Neural progenitor cell (in vitro differentiated cells): ENCODE results near the gene SKI. TPM values are rescaled to one million over a fixed set of nuclear protein-coding genes. Genes with fewer than 3 reads are reported as not detected.

ENCODE experiments used
- DNase-seq: peaks from one replicate; pipeline ENCODE4 v3.0.0-alpha.2; 2016; ENCODE audit warnings: low spot score
- H2AFZ ChIP-seq: fragments of 200-600 bp; sonication (generic); replicated peaks from 2 replicates; pipeline ENCODE4 v1.6.1; 2016; ENCODE audit warnings: antibody characterized with exemption
- H3F3A ChIP-seq: fragments of 200-600 bp; sonication (generic); 2 replicates; pipeline ENCODE4 v1.6.1; 2016; ENCODE audit warnings: antibody characterized with exemption, low read depth
- H3K27ac ChIP-seq: fragments of 200-600 bp; sonication (generic); 2 replicates; pipeline ENCODE4 v1.5.1; 2016; ENCODE audit warnings: mild to moderate bottlenecking
- H3K27me3 ChIP-seq: fragments of 200-600 bp; sonication (generic); 2 replicates; pipeline ENCODE4 v1.6.1; 2016; ENCODE audit warnings: mild to moderate bottlenecking, moderate library complexity
- H3K36me3 ChIP-seq: fragments of 200-600 bp; sonication (generic); 2 replicates; pipeline ENCODE4 v1.5.1; 2016
- H3K4me1 ChIP-seq: fragments of 200-600 bp; sonication (generic); 2 replicates; pipeline ENCODE4 v1.6.1; 2016; ENCODE audit warnings: mixed run types
- H3K4me2 ChIP-seq: fragments of 200-600 bp; sonication (generic); 2 replicates; pipeline ENCODE4 v1.6.1; 2016
- H3K4me3 ChIP-seq: fragments of 200-600 bp; sonication (generic); 2 replicates; pipeline ENCODE4 v1.5.1; 2016
- H3K79me2 ChIP-seq: fragments of 200-600 bp; sonication (generic); 2 replicates; pipeline ENCODE4 v1.6.1; 2016; ENCODE audit warnings: low read depth
- H3K9ac ChIP-seq: fragments of 200-600 bp; sonication (generic); 2 replicates; pipeline ENCODE4 v1.6.1; 2016
- H3K9me3 ChIP-seq: fragments of 200-600 bp; sonication (generic); 2 replicates; pipeline ENCODE4 v1.5.1; 2016; ENCODE audit warnings: low read depth
- H4K20me1 ChIP-seq: fragments of 200-600 bp; sonication (generic); 2 replicates; pipeline ENCODE4 v1.6.1; 2016; ENCODE audit warnings: low read depth
- H3K27ac Mint-ChIP-seq: 3 replicates; pipeline ENCODE4 v1.8.0; 2021; ENCODE audit warnings: mixed read lengths
- H3K27me3 Mint-ChIP-seq: 2 replicates; pipeline ENCODE4 v1.8.0; 2022; ENCODE audit warnings: low read depth, mild to moderate bottlenecking, inconsistent platforms, moderate library complexity, mixed read lengths; ENCODE audit not compliant: insufficient read depth
- H3K36me3 Mint-ChIP-seq: 3 replicates; pipeline ENCODE4 v1.8.0; 2021; ENCODE audit warnings: mixed read lengths
- H3K4me1 Mint-ChIP-seq: 3 replicates; pipeline ENCODE4 v1.8.0; 2021; ENCODE audit warnings: mixed read lengths
- H3K4me3 Mint-ChIP-seq: 3 replicates; pipeline ENCODE4 v1.8.0; 2021; ENCODE audit warnings: mild to moderate bottlenecking, moderate library complexity, mixed read lengths
- H3K9me3 Mint-ChIP-seq: 3 replicates; pipeline ENCODE4 v1.8.0; 2020; ENCODE audit warnings: mixed read lengths
- CTCF ChIP-seq: fragments of 200-600 bp; sonication (generic); IDR thresholded peaks from 2 replicates; pipeline ENCODE4 v1.5.1; 2017; ENCODE audit warnings: antibody characterized with exemption, mild to moderate bottlenecking
- EZH2 ChIP-seq: fragments of 200-600 bp; sonication (generic); IDR thresholded peaks from 2 replicates; pipeline ENCODE4 v1.6.1; 2017; ENCODE audit warnings: antibody characterized with exemption, mild to moderate bottlenecking, moderate library complexity
- EZH2phosphoT487 ChIP-seq: fragments of 200-600 bp; sonication (generic); IDR thresholded peaks from 2 replicates; pipeline ENCODE4 v1.6.1; 2017; ENCODE audit warnings: antibody characterized with exemption
- total RNA-seq: library from RNA; depleted of rRNA; stranded (reverse); fragments of >200 nt; gene quantifications from 2 replicates; pipeline ENCODE4 v1.2.3, GENCODE V29; 2015; ENCODE audit warnings: low replicate concordance

The SKI gene
- total RNA-seq, 1 donor from 2014 or later = 7.4 TPM

DNA sequence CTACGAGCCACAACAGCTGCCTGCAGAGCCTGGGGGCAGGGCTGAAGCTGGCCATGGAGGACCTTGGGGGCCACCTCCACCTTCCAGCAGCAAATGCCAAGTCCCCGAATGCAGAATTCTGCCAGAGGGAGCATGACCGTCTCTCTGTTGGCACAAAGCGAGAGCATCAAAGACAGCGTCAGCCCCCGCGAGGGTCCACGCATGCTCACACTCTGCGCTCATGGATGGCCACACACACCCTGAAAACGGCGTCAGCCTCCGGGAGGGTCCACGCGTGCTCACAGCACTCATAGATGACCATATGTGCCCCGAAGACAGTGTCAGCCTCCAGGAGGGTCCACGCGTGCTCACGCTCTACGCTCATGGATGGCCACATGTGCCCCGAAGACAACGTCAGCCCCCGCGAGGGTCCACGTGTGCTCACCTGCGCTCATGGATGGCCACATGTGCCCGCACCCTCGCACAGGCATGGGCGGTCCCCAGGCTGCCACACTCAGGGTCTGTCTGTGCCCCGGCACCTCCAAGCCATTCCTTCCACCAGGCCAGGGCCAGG lies 116.7 kb downstream of the SKI start:
- Mint-ChIP-seq H3K4me1 (peaks cover 21% of the 10 kb centered on the region), H3K36me3 (no peaks in the 10 kb centered on the region), H3K27me3 (peaks cover 6% of the 10 kb centered on the region), H3K27ac (no peak overlapping the region), H3K4me3 (no peak overlapping the region), H3K9me3 (no peaks in the 10 kb centered on the region)
- H3K4me1 ChIP-seq = peaks cover 20% of the 10 kb centered on the region
- H3K9ac ChIP-seq = no peak overlapping the region
- H3K4me2 ChIP-seq = no peak overlapping the region
- H3K4me3 ChIP-seq = no peak overlapping the region
- no peak overlapping the region for H2AFZ ChIP-seq
- no peak for DNase-seq
- peaks cover 11% of the 10 kb centered on the region for H3F3A ChIP-seq
- H3K9me3 ChIP-seq = no peaks in the 10 kb centered on the region
- H3K27ac ChIP-seq = no peak overlapping the region
- no peaks in the 10 kb centered on the region for H3K36me3 ChIP-seq
- H3K79me2 ChIP-seq = no peaks in the 10 kb centered on the region
- H4K20me1 ChIP-seq = no peaks in the 10 kb centered on the region
- TF ChIP-seq EZH2 (no peak), CTCF (no peak), EZH2phosphoT487 (no peak)
- H3K27me3 ChIP-seq = no peaks in the 10 kb centered on the region

DNA sequence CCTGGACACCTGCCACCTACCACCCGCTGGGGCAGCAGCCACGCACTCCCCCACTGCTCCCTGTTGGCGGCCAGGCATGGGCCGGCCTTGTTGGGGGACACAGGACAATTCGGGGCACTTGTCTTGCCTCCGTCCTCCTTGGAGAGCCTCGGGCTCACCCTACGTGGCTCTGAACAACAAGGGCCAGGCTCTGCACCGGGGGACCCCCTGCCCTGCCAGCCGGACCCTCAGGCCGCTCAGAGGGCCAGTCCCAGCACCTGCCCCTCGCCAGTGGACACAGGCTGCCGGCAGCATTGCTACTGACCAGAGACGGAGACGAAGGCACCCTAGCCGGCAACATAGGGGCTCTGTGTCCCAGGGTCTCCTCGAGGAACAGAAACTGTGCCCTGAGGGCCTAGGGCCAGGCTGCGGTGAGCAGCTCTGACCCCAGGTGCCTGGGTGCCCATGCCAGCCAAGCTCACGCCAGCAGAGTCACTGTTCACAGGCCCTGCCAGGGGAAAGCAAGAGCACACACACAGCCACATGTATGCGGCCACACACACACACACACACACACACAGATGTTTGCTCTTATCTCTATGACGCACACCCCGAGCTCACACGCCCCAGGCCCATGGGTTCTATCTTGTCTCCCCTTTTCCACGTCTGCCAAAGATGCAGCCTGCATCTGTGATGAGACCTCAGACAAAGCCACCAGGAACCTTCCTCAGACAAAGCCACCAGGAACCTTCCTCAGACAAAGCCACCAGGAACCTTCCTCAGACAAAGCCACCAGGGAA lies 117.4 kb downstream of the SKI start:
- H3K9ac ChIP-seq = no peak overlapping the region
- Mint-ChIP-seq H3K9me3 (no peaks in the 10 kb centered on the region), H3K27me3 (peaks cover 6% of the 10 kb centered on the region), H3K4me3 (no peak overlapping the region), H3K27ac (peak overlapping the region; percentile 29), H3K4me1 (peaks cover 26% of the 10 kb centered on the region), H3K36me3 (no peaks in the 10 kb centered on the region)
- DNase-seq = no peak
- no peaks in the 10 kb centered on the region for H3K9me3 ChIP-seq
- H3F3A ChIP-seq = peaks cover 14% of the 10 kb centered on the region
- H3K4me2 ChIP-seq = no peak overlapping the region
- no peak overlapping the region for H3K27ac ChIP-seq
- no peaks in the 10 kb centered on the region for H4K20me1 ChIP-seq
- TF ChIP-seq EZH2 (no peak), EZH2phosphoT487 (no peak), CTCF (no peak)
- no peaks in the 10 kb centered on the region for H3K36me3 ChIP-seq
- no peaks in the 10 kb centered on the region for H3K27me3 ChIP-seq
- no peak overlapping the region for H2AFZ ChIP-seq
- peaks cover 26% of the 10 kb centered on the region for H3K4me1 ChIP-seq
- no peak overlapping the region for H3K4me3 ChIP-seq
- no peaks in the 10 kb centered on the region for H3K79me2 ChIP-seq

DNA sequence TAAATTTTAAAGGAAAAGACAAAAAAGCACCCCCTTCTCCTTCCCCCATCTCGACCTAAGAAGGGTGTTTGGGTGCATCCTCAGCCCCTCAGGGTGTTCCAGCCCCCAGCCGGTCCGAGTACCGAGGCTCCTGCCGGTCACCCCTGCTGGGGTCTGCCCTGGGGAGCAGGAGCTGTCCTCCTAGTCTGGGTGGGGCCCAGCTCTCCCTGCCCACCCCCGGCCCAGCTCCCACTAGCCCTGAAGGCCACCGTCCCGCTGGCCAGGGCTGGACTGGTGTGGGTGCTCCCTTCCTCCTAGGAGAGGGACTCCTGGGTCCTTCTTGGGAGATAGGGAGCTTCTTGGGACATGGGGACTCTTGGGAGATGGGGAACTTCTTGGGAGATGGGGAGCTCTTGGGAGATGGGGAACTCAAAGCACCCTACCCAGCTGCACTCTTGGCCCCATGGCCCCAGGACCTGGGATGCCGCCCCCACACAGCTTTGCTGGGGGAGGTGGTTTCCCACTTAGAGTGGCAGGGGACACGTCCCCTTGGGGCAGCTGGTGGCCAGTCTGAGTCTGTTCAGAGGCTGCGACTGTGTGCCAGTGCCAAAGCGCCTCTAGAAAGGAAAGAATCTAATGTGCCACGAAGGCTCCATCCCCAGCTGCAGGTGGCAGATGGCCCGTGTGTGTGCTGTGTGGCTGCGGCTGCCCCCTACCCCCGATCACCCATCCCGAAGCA lies 118.7 kb downstream of the SKI start:
- Histone ChIP-seq H3K9me3 (no peaks in the 10 kb centered on the region), H3K79me2 (no peaks in the 10 kb centered on the region), H4K20me1 (no peaks in the 10 kb centered on the region), H3K9ac (no peak overlapping the region), H3K27ac (no peak overlapping the region), H3F3A (peaks cover 14% of the 10 kb centered on the region), H3K27me3 (no peaks in the 10 kb centered on the region), H3K4me2 (no peak overlapping the region), H2AFZ (no peak overlapping the region), H3K36me3 (no peaks in the 10 kb centered on the region), H3K4me1 (peaks cover 33% of the 10 kb centered on the region), H3K4me3 (no peak overlapping the region)
- H3K27ac Mint-ChIP-seq = no peak overlapping the region
- no peak for DNase-seq
- no peak for TF ChIP-seq EZH2phosphoT487
- no peak for TF ChIP-seq EZH2
- H3K4me3 Mint-ChIP-seq = no peak overlapping the region
- H3K4me1 Mint-ChIP-seq = peaks cover 30% of the 10 kb centered on the region
- H3K27me3 Mint-ChIP-seq = peaks cover 4% of the 10 kb centered on the region
- no peaks in the 10 kb centered on the region for H3K36me3 Mint-ChIP-seq
- H3K9me3 Mint-ChIP-seq = no peaks in the 10 kb centered on the region
